Middle frontal gyrus (tissue), 1 donor: Measurements from ENCODE around the gene ATP11B.

Experiments
- DNase-seq: peaks from one replicate; pipeline ENCODE4 v3.0.0-alpha.2; 2015; ENCODE audit warnings: low spot score; ENCODE audit errors: extremely low spot score

ATP11B gene

DNA sequence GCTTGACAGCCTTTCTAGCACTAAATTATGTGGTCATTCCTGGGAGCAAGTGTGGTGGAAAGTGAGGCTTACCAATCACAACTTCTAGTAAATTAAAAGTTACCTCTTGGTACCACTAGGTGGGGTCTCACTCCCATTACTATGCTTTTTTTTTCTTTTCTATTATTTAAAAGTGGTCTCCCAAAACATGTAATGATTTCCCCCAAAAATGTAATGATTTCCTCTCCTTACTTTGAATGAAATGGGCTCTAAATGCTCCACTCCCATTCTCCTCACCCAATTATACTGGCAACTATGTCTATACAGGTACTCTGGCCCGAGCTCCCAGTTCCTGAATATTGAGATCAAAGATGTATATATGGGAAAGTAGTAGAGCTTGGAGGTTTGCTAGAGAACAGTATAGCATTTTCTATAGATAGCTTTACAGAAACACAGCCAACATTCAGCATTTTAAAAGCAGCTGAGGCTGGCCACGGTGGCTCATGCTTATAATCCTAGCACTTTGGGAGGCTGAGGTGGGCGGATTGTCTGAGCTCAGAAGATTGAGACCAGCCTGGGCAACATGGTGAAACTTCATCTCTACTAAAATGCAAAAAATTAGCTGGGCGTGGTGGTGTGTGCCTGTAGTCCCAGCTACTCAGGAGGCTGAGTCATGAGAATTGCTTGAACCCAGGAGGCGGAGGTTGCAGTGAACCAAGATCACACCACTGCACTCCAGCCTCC, 116.2 kb downstream of the ATP11B start:
- no peak for DNase-seq

DNA sequence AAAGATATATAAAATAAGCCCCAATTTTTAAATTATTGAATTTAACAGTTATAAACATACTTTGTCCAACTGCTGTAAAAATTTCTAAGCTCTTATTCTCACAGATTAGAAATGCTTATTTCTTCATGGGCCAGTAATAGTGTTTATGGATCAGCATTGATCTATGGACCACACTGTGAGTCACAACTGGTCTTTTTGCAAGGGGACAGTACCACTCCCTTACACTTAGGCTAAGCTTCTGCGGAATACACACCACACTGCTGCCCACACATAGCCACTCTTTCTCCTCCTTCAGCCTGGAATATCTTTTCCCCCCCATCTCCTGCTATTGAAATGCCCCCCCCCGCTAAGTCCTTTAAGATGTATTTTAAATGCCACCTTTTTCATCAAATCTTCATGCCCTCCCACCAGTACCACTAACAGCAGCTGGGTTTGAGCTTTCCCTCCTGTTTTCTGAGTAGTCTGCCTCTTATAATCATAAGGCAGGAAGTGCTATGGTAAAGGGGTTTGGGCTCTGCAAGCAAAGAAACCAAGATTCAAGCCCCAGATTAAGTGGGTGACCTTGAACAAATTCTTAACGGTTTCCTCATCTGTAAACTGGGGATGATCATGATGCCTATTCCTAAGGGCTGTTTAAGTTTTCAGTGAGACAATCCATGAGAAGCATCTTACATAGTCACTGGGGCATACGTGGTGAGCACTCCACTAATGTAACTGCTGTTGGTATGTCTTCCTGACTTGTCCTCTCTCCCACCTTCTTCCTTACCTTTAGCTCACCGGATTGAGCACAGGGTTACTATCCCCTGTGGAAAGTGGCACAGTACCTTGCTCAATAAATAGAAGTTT, 117.9 kb downstream of the ATP11B start:
- no peak for DNase-seq

DNA sequence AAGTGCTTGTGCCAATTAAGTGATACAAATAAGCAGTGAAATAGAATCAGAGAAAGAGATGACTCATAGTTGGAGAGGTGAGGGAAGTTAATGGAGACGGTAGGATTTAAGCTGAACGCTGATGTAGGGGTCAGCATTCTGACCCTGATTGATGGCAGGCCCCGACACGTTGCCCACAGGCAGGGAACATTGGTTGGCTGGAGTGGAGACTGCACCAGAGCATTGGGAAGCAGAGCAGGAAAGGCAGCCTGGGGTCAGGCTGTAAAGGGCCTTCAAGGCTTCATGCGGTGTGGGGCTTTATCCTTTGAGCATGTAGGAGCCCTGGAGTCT, 118.4 kb downstream of the ATP11B start:
- no peak for DNase-seq

DNA sequence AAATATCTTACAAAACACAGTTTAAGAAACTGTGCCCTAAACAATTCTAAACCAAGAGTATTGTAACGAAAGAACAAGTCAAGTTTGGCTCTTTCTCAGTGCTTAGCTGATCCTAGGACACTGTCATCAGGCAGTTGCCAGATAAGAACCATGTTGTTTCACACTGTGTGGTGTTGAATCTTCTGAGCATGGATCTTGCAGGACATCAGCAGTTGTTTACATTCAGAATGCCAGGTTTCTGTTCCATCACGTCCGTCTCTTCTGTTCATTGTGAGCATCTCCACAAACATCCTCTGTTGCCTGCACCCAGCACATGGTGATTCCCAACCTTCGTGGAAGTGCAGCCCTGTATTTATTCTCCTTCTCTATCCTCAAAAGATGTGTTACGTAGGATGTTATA, 119.2 kb downstream of the ATP11B start:
- no peak for DNase-seq

DNA sequence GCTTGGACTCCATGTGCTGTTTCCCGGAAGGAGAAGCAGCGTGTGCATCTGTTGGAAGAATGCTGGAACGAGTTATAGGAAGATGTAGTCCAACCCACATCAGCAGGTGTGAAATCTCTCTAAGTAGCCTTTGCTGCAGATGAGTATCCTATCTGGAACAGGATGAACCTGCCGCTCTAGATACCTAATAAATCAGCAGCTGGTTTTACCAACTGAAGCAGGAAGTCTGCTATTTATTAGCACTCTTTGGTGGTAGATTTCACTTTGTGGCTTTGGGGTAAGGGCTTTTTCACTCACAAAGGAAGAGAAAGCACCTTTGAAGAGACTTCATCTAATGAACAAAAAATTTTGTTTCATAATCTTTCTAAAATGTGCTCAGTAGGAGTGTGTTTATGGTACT, 120.6 kb downstream of the ATP11B start:
- no peak for DNase-seq

DNA sequence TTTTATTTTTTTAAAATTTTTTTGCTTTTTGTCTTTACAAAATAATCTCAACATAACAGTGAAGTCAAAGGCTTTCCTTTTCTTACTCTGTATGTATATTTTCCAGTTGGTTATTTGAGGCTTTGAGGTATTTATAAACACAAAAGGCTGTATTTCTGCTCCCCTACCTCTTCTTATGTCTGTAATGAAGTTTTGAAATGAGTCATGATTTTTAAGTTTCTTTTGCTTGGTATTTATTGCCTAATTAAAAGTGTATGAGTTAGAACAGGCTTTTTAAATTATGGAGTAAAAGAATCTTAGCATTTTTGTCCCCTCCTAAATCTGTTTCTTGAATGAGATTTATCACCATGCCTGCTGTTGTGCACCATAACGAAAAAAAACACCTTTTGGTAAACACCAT, 121.0 kb downstream of the ATP11B start:
- no peak for DNase-seq

DNA sequence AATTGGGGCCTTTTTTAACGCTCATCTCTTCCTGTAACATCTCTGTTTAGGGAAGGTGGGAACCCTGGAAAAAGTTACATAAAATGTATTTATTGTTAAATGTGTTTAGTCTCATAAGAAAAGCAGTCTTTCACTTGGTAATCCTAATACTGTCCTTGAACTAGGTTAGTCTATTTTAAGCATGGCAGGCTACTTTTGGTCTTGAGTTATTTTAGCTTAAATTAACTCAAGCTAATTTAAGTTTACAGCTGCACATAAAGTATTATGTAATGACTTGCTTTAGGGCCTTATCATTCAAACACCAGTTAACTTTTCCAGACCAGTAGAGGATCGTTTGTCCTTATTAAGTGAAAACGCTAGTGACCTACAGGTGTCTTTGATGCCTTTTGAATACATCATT, 123.8 kb downstream of the ATP11B start:
- DNase-seq, result no peak

DNA sequence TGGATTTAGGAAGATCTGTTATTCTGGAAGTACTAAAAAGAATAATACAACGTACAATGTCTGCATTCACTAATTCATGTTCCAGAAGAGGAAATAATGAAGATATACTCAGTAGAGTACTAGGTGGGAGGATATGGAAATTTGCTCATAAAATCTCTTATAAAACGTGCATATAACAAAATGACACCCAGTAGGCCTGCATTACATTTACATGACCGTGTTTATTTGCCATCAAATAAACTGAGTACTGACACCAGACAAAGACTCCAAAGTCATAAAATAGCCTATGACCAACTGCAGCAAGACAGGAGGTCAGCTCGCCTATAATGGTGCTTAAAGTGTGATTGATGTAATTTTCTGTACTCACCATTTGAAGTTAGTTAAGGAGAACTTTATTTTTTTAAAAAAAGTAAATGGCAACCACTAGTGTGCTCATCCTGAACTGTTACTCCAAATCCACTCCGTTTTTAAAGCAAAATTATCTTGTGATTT, 126.6 kb downstream of the ATP11B start:
- no peak for DNase-seq

DNA sequence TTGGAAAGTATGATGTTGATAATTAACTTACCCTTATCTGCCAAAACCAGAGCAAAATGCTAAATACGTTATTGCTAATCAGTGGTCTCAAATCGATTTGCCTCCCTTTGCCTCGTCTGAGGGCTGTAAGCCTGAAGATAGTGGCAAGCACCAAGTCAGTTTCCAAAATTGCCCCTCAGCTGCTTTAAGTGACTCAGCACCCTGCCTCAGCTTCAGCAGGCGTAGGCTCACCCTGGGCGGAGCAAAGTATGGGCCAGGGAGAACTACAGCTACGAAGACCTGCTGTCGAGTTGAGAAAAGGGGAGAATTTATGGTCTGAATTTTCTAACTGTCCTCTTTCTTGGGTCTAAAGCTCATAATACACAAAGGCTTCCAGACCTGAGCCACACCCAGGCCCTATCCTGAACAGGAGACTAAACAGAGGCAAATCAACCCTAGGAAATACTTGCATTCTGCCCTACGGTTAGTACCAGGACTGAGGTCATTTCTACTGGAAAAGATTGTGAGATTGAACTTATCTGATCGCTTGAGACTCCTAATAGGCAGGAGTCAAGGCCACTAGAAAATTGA, 127.3 kb downstream of the ATP11B start:
- no peak for DNase-seq

DNA sequence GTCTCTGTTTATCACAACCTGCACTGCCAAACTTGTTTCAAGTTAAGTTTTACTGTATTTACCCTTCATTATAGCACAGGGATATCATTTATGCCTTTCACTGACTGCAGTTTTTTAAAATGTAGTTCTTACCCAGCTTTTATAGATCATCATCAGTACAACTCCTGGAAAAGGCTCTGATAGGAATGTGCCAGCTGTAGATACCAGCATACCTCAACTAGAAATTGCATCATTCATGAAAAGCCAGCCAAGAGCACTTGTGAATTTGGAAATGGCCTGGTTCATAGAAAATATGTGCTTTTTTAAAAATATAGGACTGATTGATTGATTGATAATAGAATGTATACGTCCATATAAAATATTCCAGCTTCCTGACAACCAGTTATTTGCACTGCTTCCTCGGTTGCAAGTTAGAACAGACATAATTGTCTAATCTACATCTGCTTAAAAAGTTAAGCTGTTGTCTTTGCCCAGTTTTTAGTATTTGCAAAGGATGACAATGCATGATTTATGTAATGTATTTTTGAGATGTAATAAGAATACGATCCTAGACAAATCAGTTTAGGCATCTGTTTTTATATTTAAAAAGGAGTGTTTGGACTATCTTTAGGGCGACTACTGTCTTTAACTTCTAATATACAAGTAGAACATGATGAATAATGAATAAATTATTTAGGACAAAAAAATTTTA, 128.5 kb downstream of the ATP11B start:
- DNase-seq, result no peak

DNA sequence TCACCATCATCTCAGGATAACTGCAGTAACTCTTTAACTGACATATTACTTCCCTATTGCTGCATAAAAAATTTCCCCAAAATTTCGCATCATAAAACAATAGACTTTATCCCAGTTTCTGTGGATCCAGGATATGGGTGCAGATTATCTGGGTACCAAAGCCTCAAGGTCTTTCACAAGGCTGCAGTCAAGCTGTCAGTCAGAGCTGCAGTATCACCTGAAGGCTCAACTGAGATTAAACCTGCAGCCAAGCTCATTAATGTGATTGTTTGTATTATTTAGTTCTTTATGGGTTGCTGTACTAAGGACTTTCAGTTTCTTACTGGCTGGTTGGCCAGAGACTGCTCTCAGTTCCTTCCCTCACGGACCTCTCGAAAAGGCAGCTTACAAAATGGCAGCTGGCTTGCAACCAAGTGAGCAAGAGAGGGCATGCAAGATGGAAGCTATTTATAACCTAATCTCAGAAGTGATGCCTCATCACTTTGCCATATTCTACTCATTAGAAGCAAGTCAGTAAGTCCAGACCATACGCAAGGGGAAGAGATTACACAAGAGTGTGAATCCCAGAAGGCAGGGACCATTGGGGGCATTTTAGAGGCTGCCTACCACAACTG, 132.1 kb downstream of the ATP11B start:
- no peak for DNase-seq

DNA sequence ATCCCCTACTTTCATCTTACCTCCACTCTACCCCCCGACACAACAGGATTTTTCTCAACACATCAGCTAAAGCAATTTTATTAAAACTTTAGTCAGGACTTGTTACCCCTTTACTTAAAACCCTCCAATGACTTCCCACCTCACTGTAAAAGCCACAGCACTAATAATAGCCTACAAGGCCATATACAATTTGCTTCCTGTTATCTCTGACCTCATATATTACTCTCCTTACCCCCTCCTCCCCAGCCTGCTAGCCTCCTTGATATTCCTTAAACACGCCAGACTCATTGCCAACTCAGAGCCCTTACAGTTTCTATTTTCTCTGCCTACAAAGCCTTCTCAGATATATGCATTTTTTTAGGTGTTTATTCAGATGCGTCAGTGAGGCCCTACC, 132.6 kb downstream of the ATP11B start:
- no peak for DNase-seq

DNA sequence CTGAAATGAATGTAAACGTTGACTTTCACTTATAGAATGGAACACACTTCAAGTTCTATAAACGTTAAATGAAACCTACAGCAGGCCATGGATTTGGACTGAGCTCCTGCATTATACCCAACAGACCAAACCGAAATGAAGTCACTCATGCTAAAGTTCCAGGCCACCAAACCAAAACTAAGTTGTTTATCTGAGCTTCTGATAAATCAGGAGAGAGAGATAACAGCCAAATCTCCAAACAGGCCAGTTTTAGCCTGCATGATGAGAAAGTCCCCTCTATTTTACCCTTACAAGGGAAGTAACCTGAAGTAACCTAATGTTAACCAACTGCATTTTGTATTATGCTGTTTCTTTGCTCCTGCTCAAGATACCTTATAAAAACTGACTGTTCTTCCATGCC, 142.5 kb downstream of the ATP11B start:
- no peak for DNase-seq

DNA sequence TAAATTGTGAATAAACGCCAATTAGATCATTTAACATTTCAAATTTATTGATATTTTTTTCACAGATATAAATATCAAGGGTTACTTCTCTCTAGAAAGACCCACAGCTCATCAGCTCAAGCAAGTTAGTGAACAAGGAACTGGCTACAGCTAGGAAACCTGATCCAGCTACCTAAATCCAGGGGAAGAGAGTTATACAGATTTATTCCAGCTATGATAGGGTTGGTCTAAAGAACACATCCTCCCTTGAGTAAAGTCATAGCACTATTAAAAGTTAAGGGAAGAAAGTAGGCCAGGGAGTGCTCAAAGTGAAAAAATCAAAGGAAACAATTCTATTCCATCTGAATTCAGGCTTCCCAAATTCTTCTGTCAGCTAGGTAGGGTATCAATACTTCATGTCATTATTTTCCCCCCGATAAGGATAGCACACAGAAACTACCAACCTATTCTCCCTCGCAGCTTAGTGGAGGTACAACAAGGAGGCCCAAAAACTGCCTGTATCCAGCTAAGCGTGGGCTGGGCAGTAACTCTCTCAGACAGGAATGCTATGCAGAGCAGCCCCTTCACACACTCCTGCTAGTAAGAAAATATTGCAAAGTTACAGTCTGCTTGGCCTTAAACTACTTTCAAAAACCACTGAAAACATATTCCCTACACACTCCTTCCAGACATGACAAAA, 143.1 kb downstream of the ATP11B start:
- no peak for DNase-seq

DNA sequence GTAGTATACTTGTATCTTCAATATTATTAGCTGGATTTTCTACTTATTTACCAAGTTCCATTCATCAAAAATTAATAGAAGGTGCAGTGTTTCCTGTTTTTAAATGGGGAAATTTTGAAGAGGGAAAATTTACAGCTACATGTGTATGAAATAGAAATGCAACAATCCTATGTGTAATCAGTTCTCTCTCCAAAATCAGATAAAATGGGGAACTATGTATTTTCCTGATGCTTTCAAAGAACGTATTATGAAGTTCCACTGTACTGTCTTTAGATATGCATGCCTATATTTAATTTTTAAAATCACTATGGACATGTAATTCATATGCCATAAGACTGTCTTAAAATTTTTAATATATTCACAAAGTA, 143.6 kb downstream of the ATP11B start:
- DNase-seq, result no peak

DNA sequence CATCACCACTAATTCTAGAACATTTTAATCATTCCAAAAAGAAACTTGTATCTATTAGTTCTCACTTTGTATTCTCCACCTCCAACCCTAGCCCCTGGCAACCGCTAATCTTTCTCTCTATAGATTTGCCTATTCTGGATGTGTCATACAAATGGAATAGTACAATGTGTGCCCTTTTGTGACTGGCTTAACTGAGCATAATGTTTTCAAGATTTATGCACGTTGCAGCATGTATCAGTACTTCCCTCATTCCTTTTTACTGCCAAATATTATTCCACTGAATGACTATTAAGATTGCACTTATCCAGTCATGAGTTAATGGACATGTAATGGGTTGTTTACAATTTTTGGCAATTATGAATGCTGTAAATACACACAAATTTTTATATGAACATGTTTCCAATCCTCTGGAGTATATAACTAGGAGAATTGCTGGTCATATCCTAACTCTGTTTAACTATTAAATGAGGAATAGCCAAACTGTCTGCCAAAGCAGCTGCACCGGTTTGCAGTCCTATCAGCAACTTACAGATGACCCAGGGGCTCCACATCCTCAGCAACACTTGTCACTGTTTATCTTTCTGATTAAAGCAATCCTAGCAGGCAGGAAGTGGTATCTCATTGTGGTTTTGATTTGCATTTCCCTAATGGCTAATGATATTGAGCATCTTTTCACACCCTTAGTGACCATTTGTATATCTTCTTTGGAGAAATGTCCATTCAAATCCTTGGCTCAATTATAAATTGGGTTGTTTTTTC, 144.2 kb downstream of the ATP11B start:
- no peak for DNase-seq

DNA sequence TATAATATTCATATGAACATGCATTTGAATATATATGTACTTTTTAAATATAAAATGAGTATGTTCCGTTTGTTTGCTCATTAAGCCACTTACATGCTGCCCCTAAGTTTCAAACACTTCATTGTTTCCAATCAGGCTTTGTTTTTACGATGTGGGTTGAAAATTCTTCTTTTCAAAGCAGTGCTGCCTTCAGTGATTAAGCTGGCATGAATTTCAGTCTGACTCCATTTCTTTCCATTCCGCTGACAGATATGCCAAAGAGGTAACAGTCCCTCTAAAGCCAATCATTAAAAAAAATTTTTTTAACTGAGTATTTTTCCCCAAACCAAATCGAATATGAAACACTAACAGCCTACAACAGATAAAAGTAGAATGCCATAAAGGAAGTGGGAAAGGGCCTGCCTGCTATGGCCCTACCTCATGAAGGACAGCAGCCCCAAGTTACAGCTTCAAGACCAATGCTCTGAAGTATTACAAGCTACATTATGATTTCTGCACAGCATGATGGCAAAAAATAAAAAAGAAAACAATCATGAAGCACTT, 147.0 kb downstream of the ATP11B start:
- no peak for DNase-seq

DNA sequence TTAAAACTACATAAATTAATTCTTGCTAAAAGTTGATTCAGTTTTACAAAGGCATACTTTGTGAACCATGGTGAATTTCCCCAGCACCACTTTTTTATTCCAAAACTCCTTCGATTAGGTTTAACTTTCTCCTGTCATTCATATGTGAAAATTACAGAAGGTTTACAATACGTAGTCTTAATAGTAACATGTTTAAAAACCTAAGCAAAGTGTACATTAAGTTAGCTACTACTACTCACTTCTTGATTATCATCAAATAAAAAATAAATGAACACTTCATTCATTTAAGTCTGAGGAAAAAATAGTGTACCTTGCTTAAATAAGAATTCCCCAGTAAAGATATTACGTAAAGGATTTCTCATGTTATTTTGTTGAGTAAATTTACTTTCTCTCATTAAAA, 148.4 kb downstream of the ATP11B start:
- no peak for DNase-seq

DNA sequence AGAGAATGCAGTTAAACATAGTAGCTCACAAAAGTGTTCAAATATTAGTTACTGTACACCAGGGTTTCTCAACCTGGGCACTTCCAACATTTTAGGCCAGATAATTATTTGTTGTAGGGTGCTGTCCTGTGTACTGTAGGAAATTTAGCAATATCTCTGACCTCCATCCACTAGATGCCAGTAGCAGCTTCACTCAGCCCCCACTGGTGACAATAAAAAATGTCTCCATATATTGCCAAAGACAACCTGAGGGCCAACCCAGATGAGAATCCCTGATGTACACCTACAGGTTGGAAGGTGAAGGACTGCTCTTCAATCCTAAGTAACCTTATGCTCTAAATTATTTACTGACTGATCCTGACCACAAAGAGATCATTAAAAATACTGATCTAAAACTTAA, 154.6 kb downstream of the ATP11B start:
- no peak for DNase-seq

DNA sequence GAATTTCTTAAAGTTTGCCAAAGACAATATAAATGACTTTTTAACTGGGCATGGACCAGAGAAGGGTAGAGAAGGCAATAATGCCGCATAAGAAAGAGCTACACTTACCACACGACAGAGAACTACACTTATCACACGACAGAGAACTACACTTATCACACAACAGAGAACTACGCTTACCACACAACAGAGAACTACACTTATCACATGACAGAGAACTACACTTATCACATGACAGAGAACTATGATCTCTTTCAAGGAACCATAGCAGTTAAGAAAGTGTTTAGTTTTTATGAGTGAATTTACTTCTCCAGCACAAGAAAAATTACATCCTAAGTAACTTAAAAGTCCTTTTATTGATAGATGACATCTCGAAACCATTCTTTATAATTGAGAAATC, 155.0 kb downstream of the ATP11B start:
- no peak for DNase-seq
